Hepatocyte (in vitro differentiated cells): ENCODE measurements around the gene RHOH. TPM values are rescaled to one million over a fixed set of nuclear protein-coding genes. Genes with fewer than 3 reads are reported as not detected.

ENCODE experiments used
- DNase-seq: peaks from one replicate; pipeline ENCODE4 v3.0.0-alpha.2; 2016; ENCODE audit warnings: low spot score
- H2AFZ ChIP-seq: fragments of 200-600 bp; sonication (generic); 2 replicates; pipeline ENCODE4 v1.6.0; 2016; ENCODE audit warnings: antibody characterized with exemption, mild to moderate bottlenecking
- H3K27ac ChIP-seq: fragments of 200-600 bp; sonication (generic); 2 replicates; pipeline ENCODE4 v1.5.1; 2016; ENCODE audit warnings: mild to moderate bottlenecking
- H3K27me3 ChIP-seq: fragments of 200-600 bp; sonication (generic); 2 replicates; pipeline ENCODE4 v1.6.1; 2016
- H3K36me3 ChIP-seq: fragments of 200-600 bp; sonication (generic); replicated peaks from 2 replicates; pipeline ENCODE4 v1.5.1; 2016; ENCODE audit warnings: low read depth; ENCODE audit not compliant: insufficient read depth
- H3K4me1 ChIP-seq: fragments of 200-600 bp; sonication (generic); 2 replicates; pipeline ENCODE4 v1.5.1; 2016; ENCODE audit warnings: mild to moderate bottlenecking, moderate library complexity; ENCODE audit not compliant: insufficient read depth
- H3K4me2 ChIP-seq: fragments of 200-600 bp; sonication (generic); 2 replicates; pipeline ENCODE4 v1.6.0; 2016
- H3K4me3 ChIP-seq: fragments of 200-600 bp; sonication (generic); 2 replicates; pipeline ENCODE4 v1.5.1; 2016; ENCODE audit warnings: mild to moderate bottlenecking
- H3K79me2 ChIP-seq: fragments of 200-600 bp; sonication (generic); 2 replicates; pipeline ENCODE4 v1.6.0; 2017; ENCODE audit warnings: mild to moderate bottlenecking
- H3K9me2 ChIP-seq: fragments of 200-600 bp; sonication (generic); replicated peaks from 2 replicates; pipeline ENCODE4 v1.6.0; 2017; ENCODE audit warnings: mild to moderate bottlenecking; ENCODE audit not compliant: insufficient read depth
- H3K9me3 ChIP-seq: fragments of 200-600 bp; sonication (generic); 2 replicates; pipeline ENCODE4 v1.5.1; 2016; ENCODE audit warnings: low read depth, mild to moderate bottlenecking
- H4K20me1 ChIP-seq: fragments of 200-600 bp; sonication (generic); 2 replicates; pipeline ENCODE4 v1.6.0; 2016; ENCODE audit warnings: mild to moderate bottlenecking; ENCODE audit not compliant: insufficient read depth, poor library complexity, severe bottlenecking
- CTCF ChIP-seq: fragments of 200-600 bp; sonication (generic); IDR thresholded peaks from 2 replicates; pipeline ENCODE4 v1.5.1; 2016; ENCODE audit warnings: antibody characterized with exemption, mild to moderate bottlenecking; ENCODE audit not compliant: poor library complexity
- EZH2 ChIP-seq: fragments of 200-600 bp; sonication (generic); IDR thresholded peaks from 2 replicates; pipeline ENCODE4 v1.6.1; 2016; ENCODE audit warnings: antibody characterized with exemption, mild to moderate bottlenecking, borderline replicate concordance
- EZH2phosphoT487 ChIP-seq: fragments of 200-600 bp; sonication (generic); IDR thresholded peaks from one replicate; pipeline ENCODE4 v1.6.1; 2018; ENCODE audit warnings: antibody characterized with exemption, mild to moderate bottlenecking, low read depth, moderate library complexity; ENCODE audit not compliant: unreplicated experiment, severe bottlenecking
- WGBS: methylation state at CpG from one replicate; pipeline ENCODE4 v1.1.6; 2016; ENCODE audit warnings: low lambda C conversion rate; ENCODE audit errors: missing lambda C conversion rate; 5-methylcytosine and 5-hydroxymethylcytosine counted together
- polyA plus RNA-seq: library from polyadenylated mRNA; unstranded; fragments of >200 nt; fragmentation: Nextera tagmentation; extraction: Ambion mirVana; gene quantifications from 2 replicates; pipeline ENCODE4 v1.2.1, GENCODE V29; 2016
- total RNA-seq: library from RNA; depleted of rRNA; stranded (reverse); fragments of >200 nt; gene quantifications from 2 replicates; pipeline ENCODE4 v1.2.3, GENCODE V29; 2014

RHOH gene
- total and polyA plus RNA-seq, 2 experiments from 2014 or later, result not detected

- Histone ChIP-seq H3K79me2 (no peaks in the 10 kb centered on the region), H3K9me3 (no peaks in the 10 kb centered on the region), H2AFZ (no peak overlapping the region), H3K4me2 (no peak overlapping the region), H4K20me1 (no peaks in the 10 kb centered on the region), H3K4me3 (no peak overlapping the region), H3K9me2 (no peaks in the 10 kb centered on the region), H3K27ac (no peak overlapping the region), H3K36me3 (no peaks in the 10 kb centered on the region), H3K4me1 (no peaks in the 10 kb centered on the region), H3K27me3 (no peaks in the 10 kb centered on the region)
- no peak for DNase-seq
- WGBS, result 93% methylated on average over 4 of the region's 4 CpGs
- no peak for TF ChIP-seq EZH2phosphoT487
- TF ChIP-seq EZH2, result no peak
- no peak for TF ChIP-seq CTCF
These were observed 69.1 kb downstream of the RHOH start for GRCh38 chr4:40265910-40266274.

GRCh38 chr4:40269133-40269532 lies 72.3 kb downstream of the RHOH start:
- TF ChIP-seq CTCF (no peak), EZH2phosphoT487 (no peak), EZH2 (no peak)
- no peak overlapping the region for H3K4me2 ChIP-seq
- H3K79me2 ChIP-seq, result no peaks in the 10 kb centered on the region
- no peaks in the 10 kb centered on the region for H3K27me3 ChIP-seq
- no peaks in the 10 kb centered on the region for H3K36me3 ChIP-seq
- DNase-seq, result no peak
- H3K27ac ChIP-seq, result no peak overlapping the region
- H3K9me2 ChIP-seq, result no peaks in the 10 kb centered on the region
- WGBS, result 43% methylated on average over 1 of the region's 1 CpG
- H3K4me3 ChIP-seq, result no peak overlapping the region
- no peaks in the 10 kb centered on the region for H3K4me1 ChIP-seq
- H4K20me1 ChIP-seq, result no peaks in the 10 kb centered on the region
- no peaks in the 10 kb centered on the region for H3K9me3 ChIP-seq
- no peak overlapping the region for H2AFZ ChIP-seq

- no peaks in the 10 kb centered on the region for H3K36me3 ChIP-seq
- no peak overlapping the region for H3K4me3 ChIP-seq
- H3K9me2 ChIP-seq, result no peaks in the 10 kb centered on the region
- no peaks in the 10 kb centered on the region for H4K20me1 ChIP-seq
- no peak overlapping the region for H3K4me2 ChIP-seq
- H3K27me3 ChIP-seq, result no peaks in the 10 kb centered on the region
- no peaks in the 10 kb centered on the region for H3K4me1 ChIP-seq
- H3K9me3 ChIP-seq, result no peaks in the 10 kb centered on the region
- no peak overlapping the region for H2AFZ ChIP-seq
- 93% methylated on average over 12 of the region's 12 CpGs for WGBS
- no peaks in the 10 kb centered on the region for H3K79me2 ChIP-seq
- no peak for TF ChIP-seq EZH2
- TF ChIP-seq CTCF, result no peak
- no peak for TF ChIP-seq EZH2phosphoT487
- no peak for DNase-seq
- H3K27ac ChIP-seq, result no peak overlapping the region
These were observed 73.8 kb downstream of the RHOH start for GRCh38 chr4:40270609-40271008.

- Histone ChIP-seq H3K36me3 (no peaks in the 10 kb centered on the region), H3K4me3 (no peak overlapping the region), H4K20me1 (no peaks in the 10 kb centered on the region), H3K4me2 (no peak overlapping the region), H3K27ac (no peak overlapping the region), H3K27me3 (no peaks in the 10 kb centered on the region), H3K79me2 (no peaks in the 10 kb centered on the region), H3K9me2 (no peaks in the 10 kb centered on the region), H2AFZ (no peak overlapping the region), H3K9me3 (no peaks in the 10 kb centered on the region), H3K4me1 (no peaks in the 10 kb centered on the region)
- no peak for DNase-seq
- no peak for TF ChIP-seq EZH2phosphoT487
- TF ChIP-seq CTCF, result no peak
- 83% methylated on average over 3 of the region's 3 CpGs for WGBS
These were observed 78.4 kb downstream of the RHOH start for GRCh38 chr4:40275065-40275730.
